A204.1 (cell line): ENCODE results near the gene DHRS9.

ENCODE experiments used
- FAIRE-seq: peaks from 2 replicates; lab custom pipeline; 2012; peaks lifted over from hg19 to GRCh38; lab: Jason Lieb, UNC

Gene DHRS9

DNA sequence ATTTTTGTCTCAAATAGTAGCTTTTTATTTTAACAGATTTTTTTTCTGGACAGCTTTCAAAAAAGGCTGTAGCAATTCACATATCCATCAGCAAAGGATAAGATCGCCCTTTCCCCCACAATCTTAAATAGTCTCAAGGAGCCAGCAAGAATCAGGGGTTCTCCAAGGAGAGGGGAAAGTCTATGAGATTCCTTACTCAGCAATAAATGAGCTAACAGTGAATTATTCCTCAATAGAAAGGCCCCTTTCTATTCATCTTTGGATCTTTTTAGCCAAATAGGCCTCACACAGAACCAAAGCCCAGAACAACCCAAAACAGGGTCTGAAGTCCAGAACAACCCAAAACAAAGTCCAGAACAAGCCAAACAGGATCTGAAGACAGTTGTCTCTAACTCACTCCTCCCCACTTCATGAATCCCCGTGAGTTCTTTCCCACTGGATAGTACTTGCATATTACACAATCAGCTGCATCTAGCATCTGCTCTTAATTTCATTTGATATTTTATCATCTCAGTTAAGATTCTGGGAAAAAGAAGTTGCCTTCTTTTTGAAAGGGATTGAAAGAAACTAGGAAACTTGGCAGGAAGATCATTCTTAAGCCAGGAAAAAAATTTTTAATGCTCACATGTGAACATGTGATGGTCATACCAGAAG, 3.4 kb upstream of the DHRS9 start:
- FAIRE-seq = no peak

DNA sequence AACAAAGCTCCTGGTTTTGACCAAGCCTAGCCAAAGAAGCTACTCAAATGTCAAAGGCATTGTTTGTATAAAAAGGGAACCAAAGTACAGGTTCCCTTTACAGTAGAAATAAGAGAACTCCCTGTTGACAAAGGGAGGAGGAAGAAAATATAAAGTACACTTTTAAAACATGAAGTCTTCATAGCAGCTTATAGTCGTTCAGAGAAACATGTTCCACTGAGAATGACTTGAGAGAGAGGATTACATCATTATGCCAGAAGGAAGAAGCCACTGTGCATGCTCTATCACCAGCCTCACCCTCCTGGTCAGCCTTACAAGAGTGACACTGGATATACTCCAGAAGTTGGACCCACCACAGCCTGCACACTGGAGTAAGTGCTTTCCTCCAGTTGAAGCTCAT, 2.5 kb upstream of the DHRS9 start:
- no peak for FAIRE-seq

DNA sequence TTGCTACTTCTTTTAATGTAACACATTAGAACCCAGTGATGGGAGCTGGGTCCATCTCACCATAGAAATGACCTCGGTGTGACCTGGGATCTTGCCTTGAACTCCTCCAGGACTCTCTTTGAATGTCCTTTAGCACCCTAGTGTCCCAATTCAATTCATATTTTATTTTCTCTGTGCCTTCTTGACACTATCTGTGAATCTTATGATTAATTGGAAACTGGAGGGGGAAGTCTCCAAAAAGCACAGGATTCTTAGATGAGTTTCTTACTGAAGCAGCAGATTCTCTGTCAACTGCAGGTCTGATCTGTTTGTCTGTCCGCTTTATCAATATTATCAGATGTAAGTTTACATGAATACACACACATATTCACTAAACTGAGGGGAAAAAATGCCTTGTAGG, 470 bp downstream of the DHRS9 start:
- FAIRE-seq = no peak

DNA sequence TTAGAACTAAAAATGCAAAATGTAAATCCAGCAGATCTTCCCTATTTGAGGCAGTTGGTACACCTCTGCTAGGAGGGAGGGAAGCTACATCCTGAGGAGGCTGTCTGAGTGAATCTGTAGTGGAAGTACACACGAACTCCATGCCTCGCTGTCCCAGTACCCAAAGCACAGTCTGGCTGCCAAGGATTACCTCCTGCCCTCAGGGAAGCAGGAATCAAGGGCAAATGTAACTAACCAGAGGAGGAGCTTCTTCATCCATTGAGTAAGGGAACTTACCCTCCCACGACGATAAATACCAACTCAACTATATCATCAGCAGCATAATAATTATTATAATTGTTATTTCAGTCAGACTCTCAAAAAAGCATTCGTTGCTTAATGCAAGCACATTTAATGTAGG, 2.1 kb downstream of the DHRS9 start:
- FAIRE-seq = no peak

DNA sequence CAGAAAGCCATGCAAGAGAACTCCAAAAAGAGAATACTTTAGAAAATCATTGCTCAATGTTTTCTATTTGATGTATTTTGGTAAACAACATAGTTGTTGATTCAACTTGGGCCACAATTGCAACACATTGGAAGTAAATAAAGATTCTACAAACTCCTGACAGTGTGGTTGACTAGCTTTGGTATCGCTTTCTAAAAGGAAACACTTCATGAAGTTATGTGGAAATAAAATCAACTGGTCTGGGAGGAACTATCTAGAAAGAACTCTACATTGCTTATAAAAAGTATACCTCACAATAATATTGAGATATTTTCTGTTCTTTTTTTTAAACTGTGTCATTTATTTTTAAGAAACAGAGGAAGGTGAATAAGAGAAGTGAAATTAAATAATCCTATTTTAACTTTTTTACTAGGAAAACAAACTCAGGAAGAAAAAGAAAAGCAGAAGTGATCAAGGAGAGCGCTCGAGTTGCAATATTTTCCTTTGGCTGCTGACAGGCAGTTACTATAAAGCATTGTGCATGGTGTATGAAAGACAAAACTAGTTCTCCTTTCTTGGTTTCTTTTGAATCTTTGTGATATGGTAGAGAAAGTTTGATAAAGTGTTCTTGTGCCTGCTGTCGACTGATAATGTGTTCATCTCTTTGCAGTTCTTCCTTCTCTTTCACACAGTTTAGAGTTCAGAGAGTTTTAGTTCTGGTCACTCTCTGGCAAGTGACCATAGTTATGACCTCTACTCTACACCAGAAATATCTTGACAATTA, 3.0 kb downstream of the DHRS9 start:
- FAIRE-seq = no peak

DNA sequence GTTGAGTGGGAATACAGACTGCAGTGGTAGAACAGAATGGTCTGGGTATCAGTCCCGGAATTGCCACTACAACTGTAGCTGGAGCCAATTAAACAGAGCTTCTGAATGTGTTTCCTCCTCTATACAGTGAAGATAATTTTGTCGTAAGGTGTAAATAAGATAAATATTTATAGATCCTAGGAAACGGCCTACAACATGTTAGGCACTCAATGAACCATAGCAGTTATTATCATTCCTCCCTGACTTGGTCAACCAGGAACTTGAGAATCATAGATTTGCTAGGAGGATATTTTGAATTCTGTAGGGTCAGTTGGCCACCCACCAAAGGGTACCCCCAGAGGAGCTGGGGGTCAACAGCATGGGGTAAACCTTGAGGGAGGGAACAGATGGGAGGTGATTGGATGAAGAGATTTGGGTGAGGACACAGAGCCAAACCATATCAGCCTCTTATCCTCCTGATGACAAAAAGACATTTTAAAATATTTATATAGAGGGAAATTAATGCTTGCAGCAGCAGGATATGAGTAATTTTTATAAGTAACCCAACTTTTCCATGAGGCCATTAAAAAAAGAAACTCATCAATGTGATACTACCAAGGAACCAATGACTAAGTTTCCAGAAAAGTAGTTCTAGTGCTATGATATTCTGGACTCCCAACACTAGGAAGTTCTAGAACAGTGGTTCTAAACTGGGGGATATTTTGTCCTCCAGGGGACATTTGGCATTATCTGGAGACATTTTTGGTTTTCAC, 4.0 kb downstream of the DHRS9 start:
- no peak for FAIRE-seq

DNA sequence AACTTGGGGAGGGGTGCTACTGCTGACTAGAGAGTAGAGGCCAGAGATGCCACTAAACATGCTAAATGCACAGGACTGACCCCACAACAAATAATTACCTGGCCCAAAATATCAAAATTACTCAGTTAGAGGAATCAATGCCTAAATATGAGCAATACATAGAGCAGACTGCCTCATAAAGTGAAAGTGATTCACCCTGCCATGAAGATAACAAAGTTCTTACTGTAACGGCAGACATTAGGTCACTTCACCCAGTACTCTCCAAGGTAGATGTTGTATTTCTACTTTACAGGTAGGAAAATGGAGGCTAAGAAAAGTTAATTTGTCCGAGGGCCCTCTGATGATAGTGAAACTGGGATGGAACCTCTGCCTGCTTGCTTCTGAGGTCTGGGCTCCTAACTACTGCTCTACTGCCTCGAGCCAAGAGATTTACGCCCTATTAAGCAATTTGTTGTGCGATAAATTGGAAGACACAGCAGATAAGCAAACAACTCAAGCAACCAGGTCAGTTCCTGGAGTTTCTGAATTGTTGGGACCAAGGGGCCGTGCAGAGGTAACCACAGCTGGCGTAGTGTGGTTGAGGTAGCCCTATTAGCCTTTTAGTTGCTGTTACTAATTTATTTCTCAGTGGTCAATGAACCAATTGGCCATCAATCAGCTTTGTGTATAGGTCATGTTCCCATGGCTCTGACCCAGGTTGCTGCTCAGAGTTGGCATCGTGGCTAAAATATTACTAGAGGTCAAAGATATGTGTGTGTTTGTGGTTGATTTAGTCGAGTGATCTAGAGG, 4.8 kb downstream of the DHRS9 start:
- no peak for FAIRE-seq

DNA sequence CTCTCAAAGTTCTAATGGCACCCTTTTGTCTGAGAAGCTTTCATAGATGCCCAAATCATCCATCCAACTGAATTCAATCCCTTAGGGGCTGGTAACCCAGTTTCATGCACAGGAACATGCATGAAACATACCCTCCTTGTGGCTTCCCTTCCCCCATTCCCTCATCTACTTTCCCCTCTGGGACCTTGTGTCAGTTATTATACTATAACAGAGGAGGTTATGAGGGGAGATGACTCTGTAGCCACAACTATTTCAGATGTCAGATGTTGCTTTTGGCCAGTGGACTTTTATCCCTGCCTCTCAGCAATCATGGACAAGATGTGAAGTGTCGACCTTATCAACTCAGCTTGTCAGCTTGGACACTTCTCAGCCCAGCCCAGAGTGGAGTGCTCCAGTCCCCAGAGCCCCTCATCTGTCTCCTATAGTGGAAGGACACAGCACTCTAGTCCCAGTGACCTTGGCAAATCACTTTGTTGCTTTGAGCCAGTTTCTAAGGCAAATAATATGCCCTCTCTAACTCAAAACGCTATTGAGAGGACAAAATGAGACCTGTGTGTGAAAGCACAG, 8.4 kb downstream of the DHRS9 start:
- FAIRE-seq = no peak

DNA sequence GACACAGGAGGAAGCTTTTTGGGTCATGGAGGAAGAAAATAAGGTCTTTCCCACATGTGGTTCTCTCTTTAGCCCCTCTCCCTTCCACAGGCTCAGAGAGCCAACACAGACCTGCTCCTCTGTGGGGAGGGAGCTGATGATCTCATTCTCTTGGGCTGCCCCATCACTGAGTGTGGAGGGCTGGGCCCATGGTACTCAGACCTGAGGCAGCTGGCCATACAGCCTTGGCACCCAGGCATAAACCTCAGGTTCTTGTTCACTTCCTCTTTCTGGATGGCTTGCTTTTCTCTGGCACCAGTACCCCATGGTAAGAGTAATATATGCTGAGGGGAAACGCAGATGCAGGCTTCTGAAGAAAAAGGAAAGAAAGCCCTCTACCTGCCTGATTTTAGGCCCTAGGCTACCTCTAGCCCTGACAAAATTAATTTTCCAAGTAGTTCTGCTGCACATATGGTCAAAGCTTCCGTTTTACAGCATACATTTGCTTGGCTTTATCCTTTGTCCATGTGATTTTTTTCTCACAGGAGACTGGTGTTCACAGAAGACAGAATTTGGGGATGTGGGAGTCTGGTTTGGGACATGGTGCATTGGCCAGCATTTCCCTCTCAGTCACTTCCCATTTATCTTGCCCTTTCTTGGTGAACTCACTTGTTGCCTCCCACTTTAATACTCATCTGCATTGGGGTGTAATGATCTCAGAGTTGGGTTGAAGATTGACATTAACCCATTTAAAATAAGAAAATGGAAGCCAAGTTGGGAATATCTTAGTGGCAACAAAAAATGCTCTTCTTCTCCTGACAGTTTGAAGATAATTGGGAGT, 11.1 kb downstream of the DHRS9 start:
- FAIRE-seq = no peak

DNA sequence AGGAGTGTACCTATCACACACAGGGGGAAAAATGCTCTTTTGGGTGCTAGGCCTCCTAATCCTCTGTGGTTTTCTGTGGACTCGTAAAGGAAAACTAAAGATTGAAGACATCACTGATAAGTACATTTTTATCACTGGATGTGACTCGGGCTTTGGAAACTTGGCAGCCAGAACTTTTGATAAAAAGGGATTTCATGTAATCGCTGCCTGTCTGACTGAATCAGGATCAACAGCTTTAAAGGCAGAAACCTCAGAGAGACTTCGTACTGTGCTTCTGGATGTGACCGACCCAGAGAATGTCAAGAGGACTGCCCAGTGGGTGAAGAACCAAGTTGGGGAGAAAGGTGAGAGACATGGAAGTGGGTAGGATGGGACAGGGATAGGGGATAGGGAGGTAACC, 12.2 kb downstream of the DHRS9 start:
- FAIRE-seq = no peak

DNA sequence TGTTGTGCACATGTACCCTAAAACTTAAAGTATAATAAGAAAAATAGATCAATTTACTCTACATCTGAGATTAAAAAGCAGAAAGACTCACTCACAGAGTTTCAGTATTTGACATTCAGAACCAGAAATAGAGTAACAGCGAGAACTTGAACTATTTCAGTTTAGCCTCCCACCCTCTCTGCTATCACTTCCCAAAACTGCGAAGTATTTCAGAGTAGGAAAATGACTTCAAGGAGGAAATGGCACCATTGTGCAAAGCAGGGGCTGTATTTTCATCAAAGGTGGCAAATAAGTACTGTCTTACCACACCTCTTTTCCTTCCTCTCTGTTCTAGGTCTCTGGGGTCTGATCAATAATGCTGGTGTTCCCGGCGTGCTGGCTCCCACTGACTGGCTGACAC, 13.6 kb downstream of the DHRS9 start:
- no peak for FAIRE-seq

DNA sequence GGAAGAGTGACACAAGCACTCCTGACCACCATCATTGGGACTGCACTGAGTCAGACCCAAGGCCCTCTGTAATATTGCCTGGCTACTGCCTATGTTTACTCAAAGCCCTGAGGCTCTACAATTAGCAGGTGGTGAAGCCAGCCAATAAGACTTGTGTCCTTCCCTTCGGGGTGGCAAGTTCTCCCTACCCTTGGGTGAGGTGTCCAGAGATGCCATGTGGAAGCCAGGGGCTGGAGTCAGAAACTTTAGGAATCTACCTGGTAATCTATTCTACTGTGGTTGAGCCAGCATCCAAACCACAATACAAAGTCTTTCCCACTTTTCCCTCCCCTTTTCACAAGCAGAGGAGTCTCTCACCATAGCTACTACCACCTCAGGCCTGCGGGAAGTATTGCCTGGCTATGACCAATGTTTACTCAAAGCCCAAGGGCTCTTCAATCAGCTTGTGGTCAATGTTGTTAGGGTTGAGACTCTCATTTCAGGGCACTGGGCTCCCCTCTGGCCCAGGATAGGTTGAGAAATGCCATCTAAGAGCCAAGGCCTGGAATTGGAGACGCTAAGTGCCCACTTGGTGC, 17.6 kb downstream of the DHRS9 start:
- no peak for FAIRE-seq

DNA sequence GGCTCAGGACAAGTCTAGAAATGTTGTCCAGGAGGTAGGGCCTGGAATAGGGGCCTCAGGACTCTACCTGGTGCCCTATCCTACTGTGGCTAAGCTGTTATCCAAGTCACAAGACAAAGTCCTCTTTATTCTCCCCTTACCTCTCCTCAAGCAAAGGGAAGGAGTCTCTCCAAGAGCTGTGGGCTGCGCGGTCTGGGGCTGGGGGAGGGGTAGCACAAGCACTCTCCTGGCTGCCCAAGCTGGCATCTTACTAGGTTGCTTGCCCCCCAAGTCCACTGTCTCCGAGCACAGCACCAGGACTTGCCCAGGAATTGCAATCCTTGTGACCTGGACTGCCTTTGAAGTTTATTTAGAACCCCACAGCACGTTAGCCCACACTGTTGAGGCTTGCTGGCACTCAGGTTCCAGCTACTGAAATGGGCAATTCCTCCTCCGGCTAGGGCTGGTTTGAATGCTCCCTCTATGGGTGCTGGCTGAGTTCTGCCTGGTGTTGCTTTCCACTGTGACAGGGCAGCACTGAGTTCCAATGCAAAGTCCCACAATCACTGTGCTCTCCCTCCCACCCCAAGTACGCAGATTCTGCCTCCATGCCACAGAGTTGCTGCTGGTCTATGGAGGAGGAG, 18.5 kb downstream of the DHRS9 start:
- no peak for FAIRE-seq

DNA sequence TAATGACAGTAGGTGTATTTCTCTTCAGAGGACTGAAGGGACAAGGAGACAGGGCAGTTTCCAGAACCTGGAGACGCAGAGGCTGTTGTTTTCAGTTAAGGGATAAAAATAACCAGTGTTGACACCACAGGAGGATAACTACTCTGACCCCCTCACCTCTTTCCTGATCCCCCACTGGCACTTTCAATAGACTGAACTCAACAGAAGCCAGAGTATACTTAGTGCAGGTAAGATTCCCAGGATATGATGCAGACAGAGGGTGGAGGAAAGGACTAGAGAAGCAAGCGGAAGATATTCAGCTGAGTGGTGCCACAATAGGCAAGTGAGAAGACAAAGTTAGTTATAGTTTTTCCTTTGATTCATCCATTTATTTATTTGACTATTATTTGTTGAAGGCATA, 19.8 kb downstream of the DHRS9 start:
- FAIRE-seq = no peak

DNA sequence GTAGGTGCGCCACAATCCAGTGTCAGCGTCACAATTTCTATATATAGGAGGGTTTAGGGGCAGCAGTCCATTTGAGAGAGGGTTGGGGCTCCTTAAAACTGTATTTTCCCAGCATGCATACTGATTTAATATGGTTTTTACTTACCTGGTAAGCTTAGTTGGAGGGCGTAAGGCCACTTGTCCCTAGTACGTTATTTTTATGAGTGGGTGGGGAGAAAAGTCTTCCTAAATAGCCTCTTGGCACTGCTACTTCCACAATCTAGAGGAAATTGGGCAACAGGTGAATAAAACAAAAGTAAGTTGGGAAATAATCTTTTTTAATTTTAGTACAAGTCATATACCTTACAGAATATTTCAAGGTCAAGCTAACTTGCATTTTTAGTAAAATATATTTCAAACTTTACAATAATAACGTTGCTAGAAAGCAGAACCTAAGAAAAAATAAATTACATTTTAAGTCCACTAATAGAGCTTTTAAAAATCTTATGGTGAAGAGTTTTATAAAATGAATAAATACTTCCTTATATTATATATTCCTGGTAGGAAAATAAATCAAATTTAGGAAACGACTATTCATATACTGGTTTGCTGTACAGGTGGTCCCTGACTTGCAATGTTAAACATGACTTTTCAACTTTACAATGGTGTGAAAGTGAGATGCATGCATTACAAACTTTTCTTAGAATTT, 20.9 kb downstream of the DHRS9 start:
- no peak for FAIRE-seq

DNA sequence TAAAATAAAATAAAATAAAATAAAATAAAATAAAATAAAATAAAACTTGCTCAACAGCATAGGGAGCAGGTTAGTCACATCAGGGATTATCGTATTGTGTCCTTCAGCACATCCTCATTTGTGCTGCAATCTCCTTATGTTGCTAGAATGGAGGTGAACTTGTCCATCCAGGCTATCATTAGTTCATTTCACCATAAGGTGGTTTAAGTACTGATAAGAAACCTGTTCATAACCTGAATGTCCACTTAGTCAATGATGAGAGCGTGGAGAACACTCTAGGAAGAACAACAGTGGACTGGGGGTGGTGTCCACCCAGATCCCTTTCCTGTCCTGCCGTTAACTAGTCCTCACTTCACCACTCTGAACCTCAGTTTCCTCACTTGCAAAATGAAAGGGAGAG, 21.9 kb downstream of the DHRS9 start:
- no peak for FAIRE-seq

DNA sequence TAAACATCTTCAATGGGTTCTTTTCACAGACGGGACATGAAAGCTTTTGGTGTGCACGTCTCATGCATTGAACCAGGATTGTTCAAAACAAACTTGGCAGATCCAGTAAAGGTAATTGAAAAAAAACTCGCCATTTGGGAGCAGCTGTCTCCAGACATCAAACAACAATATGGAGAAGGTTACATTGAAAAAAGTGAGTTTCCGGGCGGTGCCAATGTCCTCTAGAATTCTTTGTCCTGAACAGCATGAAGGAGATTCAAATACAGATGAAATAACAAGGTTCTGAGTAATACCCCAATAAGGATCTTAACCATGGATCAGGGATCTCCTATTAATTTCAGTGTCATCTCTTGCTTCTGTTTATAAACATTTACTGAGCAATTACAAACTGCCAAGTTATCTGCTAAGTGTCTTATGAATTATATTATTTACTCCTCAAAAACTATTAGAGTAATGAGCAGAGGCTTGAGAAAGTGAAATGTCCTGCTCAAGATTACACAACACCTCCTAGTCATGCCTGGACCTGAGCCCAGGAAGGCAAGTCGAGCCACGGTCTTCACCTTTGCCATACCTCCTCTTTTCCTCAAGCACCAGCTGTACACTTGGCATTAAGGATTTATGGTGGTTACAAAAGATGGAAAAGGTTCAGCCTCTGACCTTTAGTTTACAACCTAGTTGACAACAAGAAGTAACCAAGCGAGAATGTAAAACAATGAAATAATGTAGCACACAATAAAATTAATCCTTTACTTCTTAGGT, 22.6 kb downstream of the DHRS9 start:
- FAIRE-seq = no peak

DNA sequence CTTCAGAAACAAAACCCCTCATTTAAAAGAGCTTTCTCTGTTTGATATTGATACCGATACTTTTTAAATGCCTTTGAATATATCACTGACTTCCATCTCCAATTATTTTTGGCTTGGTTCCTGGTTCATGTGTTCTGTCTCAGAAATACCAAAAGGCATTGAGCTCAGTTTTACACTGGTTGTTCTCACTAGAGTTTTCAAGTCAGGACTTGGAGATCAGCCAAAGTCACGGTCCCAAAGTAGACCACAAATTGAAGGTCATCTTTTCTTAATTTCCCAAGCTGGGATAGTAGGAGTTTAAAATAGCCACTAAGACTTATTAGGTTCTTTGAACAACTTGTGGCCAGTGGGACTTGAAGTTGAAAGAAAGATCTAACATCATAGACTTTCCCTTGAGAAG, 24.2 kb downstream of the DHRS9 start:
- FAIRE-seq = no peak

DNA sequence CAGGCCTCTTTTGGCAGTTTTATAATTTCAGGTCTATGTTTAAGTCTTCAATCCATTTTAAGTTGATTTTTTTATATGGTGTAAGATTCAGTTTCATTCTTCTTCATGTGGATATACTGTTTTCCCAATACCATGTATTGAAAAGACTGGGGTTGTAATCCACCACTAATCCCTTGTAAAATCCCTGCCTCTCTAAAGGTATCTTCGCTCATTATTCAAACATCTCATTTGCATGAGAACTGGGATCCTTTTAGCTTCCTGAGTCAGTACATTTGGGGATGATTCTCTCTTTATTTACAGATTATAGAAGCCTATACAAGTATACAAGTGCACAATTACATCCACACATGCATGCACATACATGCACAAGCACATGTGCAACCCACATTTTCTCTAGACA, 25.3 kb downstream of the DHRS9 start:
- FAIRE-seq = no peak
